ENCODE data around the gene PPP2R5D. TPM values are rescaled to one million over a fixed set of nuclear protein-coding genes. Genes with fewer than 3 reads are reported as not detected.
A peak's percentile ranks its signal among the peaks of the same experiment; 100 is the strongest.

Gene PPP2R5D
- total RNA-seq, 4 donors from 2014 or later, result 15.6 to 35.9 (median 27.4) TPM

GRCh38 chr6:43021270-43022047, 37.1 kb downstream of the PPP2R5D start, which contains the start of gene RRP36:
Gene RRP36 (plus strand): TSS chr6:43021623. CDS start chr6:43021655, 32 bp downstream.
- intact Hi-C loops (cut with DNase I), result no loop called here
- H3K4me3 ChIP-seq, result peak within 1 kb of the TSS; percentile 57 to 98 (median 81)
- H3K36me3 ChIP-seq, result peaks cover 10 to 78% (median 50%) of the 10 kb centered on the region in 3 donors
- peaks cover 16 to 48% (median 38%) of the 10 kb centered on the region in 3 donors for H3K4me1 ChIP-seq
- H3K27me3 ChIP-seq, result no peaks in the 10 kb centered on the region
- no peak for DNase-seq
- TF ChIP-seq CTCF (IDR thresholded peaks at IDR 0.05) (no peak), POLR2A (IDR thresholded peaks at IDR 0.05) (peak in 1 of 4 donors; percentile 29)
- no peaks in the 10 kb centered on the region for H3K9me3 ChIP-seq
- 0 to 1% methylated on average over 11 to 14 of the region's 56 CpGs for WGBS, 2 donors
- H3K27ac ChIP-seq, result peak within 1 kb of the TSS; percentile 83 to 95 (median 90)

- peaks cover 9 to 34% (median 26%) of the 10 kb centered on the region in 3 donors for H3K4me1 ChIP-seq
- no peaks in the 10 kb centered on the region for H3K9me3 ChIP-seq
- no peak overlapping the region for H3K4me3 ChIP-seq
- TF ChIP-seq CTCF (IDR thresholded peaks at IDR 0.05), result no peak
- no peak for TF ChIP-seq POLR2A (IDR thresholded peaks at IDR 0.05)
- no peak overlapping the region for H3K27ac ChIP-seq
- no peak for DNase-seq
- 83 to 95% methylated on average over 2 of the region's 2 CpGs for WGBS, 2 donors
- no peaks in the 10 kb centered on the region for H3K27me3 ChIP-seq
- intact Hi-C loops (cut with DNase I), result no loop called here
- H3K36me3 ChIP-seq, result peaks cover 11 to 79% (median 58%) of the 10 kb centered on the region in 3 donors
Measured at GRCh38 chr6:43024436-43024835, 40.1 kb downstream of the PPP2R5D start.

- DNase-seq, result no peak
- H3K4me3 ChIP-seq, result no peak overlapping the region
- H3K27me3 ChIP-seq, result no peaks in the 10 kb centered on the region
- no peaks in the 10 kb centered on the region for H3K9me3 ChIP-seq
- H3K27ac ChIP-seq, result no peak overlapping the region
- H3K4me1 ChIP-seq, result peaks cover 1 to 25% (median 18%) of the 10 kb centered on the region in 3 donors
- no peak for TF ChIP-seq CTCF (IDR thresholded peaks at IDR 0.05)
- TF ChIP-seq POLR2A (IDR thresholded peaks at IDR 0.05), result no peak
- H3K36me3 ChIP-seq, result peaks cover 11 to 85% (median 63%) of the 10 kb centered on the region in 3 donors
- intact Hi-C loops (cut with DNase I), result no loop called here
- WGBS, 2 donors, result 89 to 95% methylated on average over 5 of the region's 5 CpGs
Measured at GRCh38 chr6:43026365-43026764, 42.0 kb downstream of the PPP2R5D start.

GRCh38 chr6:43029120-43029519, 44.8 kb downstream of the PPP2R5D start:
- Histone ChIP-seq H3K9me3 (no peaks in the 10 kb centered on the region), H3K36me3 (peaks cover 13 to 99% (median 62%) of the 10 kb centered on the region in 3 donors), H3K27me3 (no peaks in the 10 kb centered on the region), H3K4me1 (peaks cover 0 to 3% (median 0%) of the 10 kb centered on the region in 3 donors), H3K4me3 (no peak overlapping the region), H3K27ac (no peak overlapping the region)
- intact Hi-C loops (cut with DNase I), result no loop called here
- TF ChIP-seq CTCF (IDR thresholded peaks at IDR 0.05) (no peak), POLR2A (IDR thresholded peaks at IDR 0.05) (no peak)
- DNase-seq, result no peak
- WGBS, 2 donors, result 91 to 95% methylated on average over 9 of the region's 9 CpGs

GRCh38 chr6:43032326-43032725, 48.0 kb downstream of the PPP2R5D start:
- intact Hi-C loops (cut with DNase I), result no loop called here
- Histone ChIP-seq H3K27ac (no peak overlapping the region), H3K4me1 (no peaks in the 10 kb centered on the region), H3K9me3 (no peaks in the 10 kb centered on the region), H3K27me3 (no peaks in the 10 kb centered on the region), H3K36me3 (peaks cover 18 to 99% (median 30%) of the 10 kb centered on the region in 3 donors), H3K4me3 (no peak overlapping the region)
- 88 to 93% methylated on average over 4 of the region's 4 CpGs for WGBS, 2 donors
- no peak for DNase-seq
- TF ChIP-seq CTCF (IDR thresholded peaks at IDR 0.05) (no peak), POLR2A (IDR thresholded peaks at IDR 0.05) (no peak)

Data from esophagus squamous epithelium (tissue), 5 donors.